WTC11 (cell line): Measurements from ENCODE around the gene MALT1.

Experiments used
- CBFB ChIP-seq: sonication (generic); formaldehyde crosslinking; IDR thresholded peaks from 2 replicates; pipeline ENCODE4 v1.8.1; 2022; ENCODE audit warnings: mild to moderate bottlenecking, low read depth, missing genetic modification reagents
- CTCF ChIP-seq: fragments of 200-600 bp; IDR thresholded peaks from 2 replicates; pipeline ENCODE4 v1.8.0; 2022; ENCODE audit warnings: antibody characterized with exemption
- SP1 ChIP-seq: sonication (generic); formaldehyde crosslinking; conservative IDR thresholded peaks from 2 replicates; pipeline ENCODE4 v1.8.1; 2022; ENCODE audit warnings: missing genetic modification reagents
- TEAD1 ChIP-seq: sonication (generic); formaldehyde crosslinking; IDR thresholded peaks from 2 replicates; pipeline ENCODE4 v1.8.0; 2022; ENCODE audit warnings: mild to moderate bottlenecking, missing genetic modification reagents
- ZBTB43 ChIP-seq: sonication (generic); formaldehyde crosslinking; IDR thresholded peaks from 2 replicates; pipeline ENCODE4 v1.8.1; 2023; ENCODE audit warnings: mild to moderate bottlenecking, missing genetic modification reagents
- ZNF423 ChIP-seq: fragments of 250-450 bp; sonication (Bioruptor Pico); IDR thresholded peaks from 2 replicates; pipeline ENCODE4 v2.1.2; 2022; ENCODE audit warnings: mild to moderate bottlenecking, moderate library complexity
- TF ChIP-seq, protein P1 (sequence below): sonication (generic); formaldehyde crosslinking; IDR thresholded peaks from 2 replicates; pipeline ENCODE4 v1.8.0; 2022; ENCODE audit warnings: mild to moderate bottlenecking, missing genetic modification reagents
- TF ChIP-seq, protein P2 (sequence below): fragments of 250-450 bp; sonication (Bioruptor Pico); IDR thresholded peaks from 2 replicates; pipeline ENCODE4 v1.9.0; 2021; ENCODE audit warnings: mild to moderate bottlenecking, borderline replicate concordance
- TF ChIP-seq, protein P3 (sequence below): sonication (generic); formaldehyde crosslinking; IDR thresholded peaks from 2 replicates; pipeline ENCODE4 v1.8.0; 2023; ENCODE audit warnings: missing genetic modification reagents

DNA sequence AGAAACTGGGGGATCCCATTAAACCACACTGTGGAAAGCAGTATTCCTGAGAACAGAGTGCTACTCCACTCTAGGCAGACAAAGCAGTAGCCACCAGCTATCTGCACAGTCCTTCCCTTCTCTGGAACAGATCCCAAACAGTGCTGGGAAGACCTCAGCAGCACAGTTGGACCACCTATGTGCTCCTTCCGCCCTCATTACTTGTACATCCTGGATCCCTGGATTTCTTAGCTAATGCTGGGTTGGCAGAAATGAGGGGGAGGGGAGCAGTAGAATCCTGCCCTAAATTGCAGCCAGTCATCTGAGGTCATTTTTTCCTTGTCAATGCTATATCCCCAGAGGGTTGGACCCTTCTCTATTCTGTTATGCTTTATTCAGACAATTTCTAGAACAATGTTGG, 13.8 kb upstream of the MALT1 start:
- TF ChIP-seq, protein P1, sequence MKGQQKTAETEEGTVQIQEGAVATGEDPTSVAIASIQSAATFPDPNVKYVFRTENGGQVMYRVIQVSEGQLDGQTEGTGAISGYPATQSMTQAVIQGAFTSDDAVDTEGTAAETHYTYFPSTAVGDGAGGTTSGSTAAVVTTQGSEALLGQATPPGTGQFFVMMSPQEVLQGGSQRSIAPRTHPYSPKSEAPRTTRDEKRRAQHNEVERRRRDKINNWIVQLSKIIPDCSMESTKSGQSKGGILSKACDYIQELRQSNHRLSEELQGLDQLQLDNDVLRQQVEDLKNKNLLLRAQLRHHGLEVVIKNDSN (CRISPR knock-in tag): no peak
- TF ChIP-seq CTCF: no peak
- no peak for TF ChIP-seq ZNF423 (CRISPR knock-in tag)
- no peak for TF ChIP-seq TEAD1 (CRISPR knock-in tag)
- TF ChIP-seq, protein P2, sequence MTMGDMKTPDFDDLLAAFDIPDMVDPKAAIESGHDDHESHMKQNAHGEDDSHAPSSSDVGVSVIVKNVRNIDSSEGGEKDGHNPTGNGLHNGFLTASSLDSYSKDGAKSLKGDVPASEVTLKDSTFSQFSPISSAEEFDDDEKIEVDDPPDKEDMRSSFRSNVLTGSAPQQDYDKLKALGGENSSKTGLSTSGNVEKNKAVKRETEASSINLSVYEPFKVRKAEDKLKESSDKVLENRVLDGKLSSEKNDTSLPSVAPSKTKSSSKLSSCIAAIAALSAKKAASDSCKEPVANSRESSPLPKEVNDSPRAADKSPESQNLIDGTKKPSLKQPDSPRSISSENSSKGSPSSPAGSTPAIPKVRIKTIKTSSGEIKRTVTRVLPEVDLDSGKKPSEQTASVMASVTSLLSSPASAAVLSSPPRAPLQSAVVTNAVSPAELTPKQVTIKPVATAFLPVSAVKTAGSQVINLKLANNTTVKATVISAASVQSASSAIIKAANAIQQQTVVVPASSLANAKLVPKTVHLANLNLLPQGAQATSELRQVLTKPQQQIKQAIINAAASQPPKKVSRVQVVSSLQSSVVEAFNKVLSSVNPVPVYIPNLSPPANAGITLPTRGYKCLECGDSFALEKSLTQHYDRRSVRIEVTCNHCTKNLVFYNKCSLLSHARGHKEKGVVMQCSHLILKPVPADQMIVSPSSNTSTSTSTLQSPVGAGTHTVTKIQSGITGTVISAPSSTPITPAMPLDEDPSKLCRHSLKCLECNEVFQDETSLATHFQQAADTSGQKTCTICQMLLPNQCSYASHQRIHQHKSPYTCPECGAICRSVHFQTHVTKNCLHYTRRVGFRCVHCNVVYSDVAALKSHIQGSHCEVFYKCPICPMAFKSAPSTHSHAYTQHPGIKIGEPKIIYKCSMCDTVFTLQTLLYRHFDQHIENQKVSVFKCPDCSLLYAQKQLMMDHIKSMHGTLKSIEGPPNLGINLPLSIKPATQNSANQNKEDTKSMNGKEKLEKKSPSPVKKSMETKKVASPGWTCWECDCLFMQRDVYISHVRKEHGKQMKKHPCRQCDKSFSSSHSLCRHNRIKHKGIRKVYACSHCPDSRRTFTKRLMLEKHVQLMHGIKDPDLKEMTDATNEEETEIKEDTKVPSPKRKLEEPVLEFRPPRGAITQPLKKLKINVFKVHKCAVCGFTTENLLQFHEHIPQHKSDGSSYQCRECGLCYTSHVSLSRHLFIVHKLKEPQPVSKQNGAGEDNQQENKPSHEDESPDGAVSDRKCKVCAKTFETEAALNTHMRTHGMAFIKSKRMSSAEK (CRISPR knock-in tag): no peak
- TF ChIP-seq SP1 (CRISPR knock-in tag): no peak
- TF ChIP-seq CBFB (CRISPR knock-in tag): no peak
- no peak for TF ChIP-seq ZBTB43 (CRISPR knock-in tag)
- TF ChIP-seq, protein P3, sequence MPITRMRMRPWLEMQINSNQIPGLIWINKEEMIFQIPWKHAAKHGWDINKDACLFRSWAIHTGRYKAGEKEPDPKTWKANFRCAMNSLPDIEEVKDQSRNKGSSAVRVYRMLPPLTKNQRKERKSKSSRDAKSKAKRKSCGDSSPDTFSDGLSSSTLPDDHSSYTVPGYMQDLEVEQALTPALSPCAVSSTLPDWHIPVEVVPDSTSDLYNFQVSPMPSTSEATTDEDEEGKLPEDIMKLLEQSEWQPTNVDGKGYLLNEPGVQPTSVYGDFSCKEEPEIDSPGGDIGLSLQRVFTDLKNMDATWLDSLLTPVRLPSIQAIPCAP (CRISPR knock-in tag): no peak
